ACC112 (cell line): ENCODE data around the gene MYO5B.
"Not testable (repeated sequence)": the region's sequence is repeated elsewhere in the genome, so short reads cannot be mapped to it uniquely, and the experiment has no call there.

Experiments
- H2AFZ ChIP-seq: fragments of 200-600 bp; sonication (generic); one replicate; pipeline ENCODE4 v1.6.0; 2017; ENCODE audit warnings: antibody characterized with exemption, low read length; ENCODE audit not compliant: unreplicated experiment
- H3K27ac ChIP-seq: fragments of 200-600 bp; sonication (generic); 2 replicates; pipeline ENCODE4 v1.5.1; 2014; ENCODE audit warnings: low read depth, mild to moderate bottlenecking, antibody characterized with exemption, low read length, moderate library complexity
- H3K27me3 ChIP-seq: fragments of 200-600 bp; sonication (generic); 2 replicates; pipeline ENCODE4 v1.6.1; 2014; ENCODE audit warnings: mild to moderate bottlenecking, antibody characterized with exemption, low read length, moderate library complexity, mixed read lengths; ENCODE audit not compliant: insufficient read depth
- H3K36me3 ChIP-seq: fragments of 200-600 bp; sonication (generic); 2 replicates; pipeline ENCODE4 v1.6.1; 2016; ENCODE audit warnings: mild to moderate bottlenecking, antibody characterized with exemption, low read length, moderate library complexity, mixed read lengths; ENCODE audit not compliant: insufficient read depth
- H3K4me1 ChIP-seq: fragments of 200-600 bp; sonication (generic); one replicate; pipeline ENCODE4 v1.6.1; 2016; ENCODE audit warnings: low read length, mixed read lengths; ENCODE audit not compliant: insufficient read depth, unreplicated experiment, control insufficient read depth
- H3K4me3 ChIP-seq: fragments of 200-600 bp; sonication (generic); 2 replicates; pipeline ENCODE4 v1.5.1; 2014; ENCODE audit warnings: mild to moderate bottlenecking, low read depth, low read length
- H3K79me2 ChIP-seq: fragments of 200-600 bp; sonication (generic); one replicate; pipeline ENCODE4 v1.6.0; 2016; ENCODE audit warnings: low read length; ENCODE audit not compliant: control insufficient read depth, unreplicated experiment, insufficient read depth

Gene MYO5B

DNA sequence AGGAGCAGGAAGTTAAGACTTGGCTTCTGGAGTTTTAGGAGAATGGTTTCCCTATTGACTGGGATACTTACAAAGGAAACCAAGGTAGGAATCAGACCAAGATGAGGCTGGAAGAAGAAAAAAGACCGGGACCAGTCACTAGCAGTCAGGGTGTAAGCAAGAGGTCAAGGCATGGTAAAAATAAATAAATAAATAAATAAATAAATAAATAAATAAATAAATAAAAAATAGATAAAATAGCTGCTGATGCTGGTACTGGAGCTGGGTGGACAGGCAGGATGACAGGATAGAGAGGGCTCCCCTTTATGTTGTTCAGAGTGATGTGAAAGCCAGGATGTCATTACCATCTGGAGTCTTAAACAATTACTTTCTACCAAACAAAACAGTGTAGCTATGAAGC is 89.9 kb downstream of the MYO5B start:
- no peak overlapping the region for H2AFZ ChIP-seq
- H3K27me3 ChIP-seq = no peaks in the 10 kb centered on the region
- H3K27ac ChIP-seq = no peak overlapping the region
- no peaks in the 10 kb centered on the region for H3K4me1 ChIP-seq
- no peaks in the 10 kb centered on the region for H3K79me2 ChIP-seq
- H3K4me3 ChIP-seq = no peak overlapping the region
- H3K36me3 ChIP-seq = no peaks in the 10 kb centered on the region

DNA sequence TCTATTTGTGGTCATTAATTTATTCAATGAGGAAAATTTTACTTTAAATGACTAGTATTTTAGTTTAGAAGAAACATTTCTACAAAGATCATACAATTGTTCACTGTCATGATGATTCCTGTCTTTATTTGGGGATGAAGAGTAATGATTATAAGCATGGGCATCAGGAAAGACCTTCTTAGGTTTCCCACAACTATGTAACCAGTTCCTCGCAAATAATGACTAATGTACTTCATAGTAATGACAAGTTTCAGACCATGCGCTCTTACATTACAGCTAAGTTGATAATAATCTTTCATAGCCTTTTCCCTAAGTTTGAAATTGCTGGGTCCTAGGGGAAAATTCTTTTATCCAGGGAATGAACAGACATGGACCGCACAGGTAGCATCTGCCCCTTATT is 90.5 kb downstream of the MYO5B start:
- no peaks in the 10 kb centered on the region for H3K27me3 ChIP-seq
- H2AFZ ChIP-seq = no peak overlapping the region
- H3K4me1 ChIP-seq = no peaks in the 10 kb centered on the region
- H3K4me3 ChIP-seq = no peak overlapping the region
- H3K36me3 ChIP-seq = no peaks in the 10 kb centered on the region
- no peak overlapping the region for H3K27ac ChIP-seq
- no peaks in the 10 kb centered on the region for H3K79me2 ChIP-seq

DNA sequence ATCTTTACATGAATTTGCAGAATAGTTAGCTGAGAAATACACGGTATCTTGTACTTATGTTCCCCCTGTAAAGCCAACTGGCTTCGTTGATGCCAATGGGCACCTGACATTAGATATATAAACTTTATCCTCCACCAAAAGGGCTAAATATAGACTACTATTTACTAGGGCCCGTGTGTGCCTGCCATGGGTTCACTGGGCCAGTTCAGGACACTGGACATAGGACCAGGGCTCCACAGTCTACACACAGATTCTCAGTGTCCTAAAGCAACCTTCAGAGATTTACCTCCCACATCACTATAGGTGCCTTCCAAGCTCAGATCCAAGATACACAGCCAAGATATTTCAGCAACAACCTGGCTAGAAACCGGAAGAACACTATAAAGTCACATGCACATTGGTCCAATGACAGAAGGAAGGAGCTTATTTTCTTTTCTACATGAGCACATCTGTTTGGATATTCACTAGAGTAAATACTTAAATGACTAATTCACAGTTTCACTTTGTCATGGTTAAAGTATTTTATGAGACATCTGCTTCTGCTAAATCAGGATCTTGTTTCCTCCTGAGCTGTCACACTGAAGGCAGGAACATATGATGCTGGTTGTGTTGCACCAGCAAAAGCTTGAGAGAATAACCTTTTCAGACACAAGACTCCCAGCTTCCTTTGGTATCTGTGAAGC is 95.1 kb downstream of the MYO5B start:
- H3K4me1 ChIP-seq = no peaks in the 10 kb centered on the region
- no peaks in the 10 kb centered on the region for H3K27me3 ChIP-seq
- H3K36me3 ChIP-seq = no peaks in the 10 kb centered on the region
- H3K27ac ChIP-seq = no peak overlapping the region
- no peak overlapping the region for H3K4me3 ChIP-seq
- no peaks in the 10 kb centered on the region for H3K79me2 ChIP-seq
- H2AFZ ChIP-seq = no peak overlapping the region

DNA sequence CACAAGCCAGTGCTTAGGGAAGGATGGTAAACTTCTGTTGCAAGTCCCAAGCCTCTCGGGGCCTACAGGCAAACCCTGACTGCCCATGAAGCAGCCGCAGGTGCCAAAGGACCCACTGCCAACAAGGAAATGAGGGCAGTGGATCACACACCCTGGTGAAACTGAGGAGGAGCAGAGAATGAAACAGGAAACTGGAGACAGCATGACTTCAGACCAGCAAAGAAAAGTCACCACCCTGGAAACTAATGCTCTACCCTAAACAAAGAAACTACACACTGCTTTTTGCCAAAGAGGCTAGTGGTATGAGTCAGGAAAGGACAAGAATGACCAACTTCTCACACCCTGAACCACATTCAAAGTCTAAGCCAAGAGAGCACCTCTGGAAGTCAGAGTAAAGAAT is 97.2 kb downstream of the MYO5B start:
- Histone ChIP-seq H3K4me3 (no peak overlapping the region), H2AFZ (no peak overlapping the region), H3K4me1 (no peaks in the 10 kb centered on the region), H3K27me3 (no peaks in the 10 kb centered on the region), H3K79me2 (no peaks in the 10 kb centered on the region), H3K27ac (no peak overlapping the region), H3K36me3 (no peaks in the 10 kb centered on the region)

DNA sequence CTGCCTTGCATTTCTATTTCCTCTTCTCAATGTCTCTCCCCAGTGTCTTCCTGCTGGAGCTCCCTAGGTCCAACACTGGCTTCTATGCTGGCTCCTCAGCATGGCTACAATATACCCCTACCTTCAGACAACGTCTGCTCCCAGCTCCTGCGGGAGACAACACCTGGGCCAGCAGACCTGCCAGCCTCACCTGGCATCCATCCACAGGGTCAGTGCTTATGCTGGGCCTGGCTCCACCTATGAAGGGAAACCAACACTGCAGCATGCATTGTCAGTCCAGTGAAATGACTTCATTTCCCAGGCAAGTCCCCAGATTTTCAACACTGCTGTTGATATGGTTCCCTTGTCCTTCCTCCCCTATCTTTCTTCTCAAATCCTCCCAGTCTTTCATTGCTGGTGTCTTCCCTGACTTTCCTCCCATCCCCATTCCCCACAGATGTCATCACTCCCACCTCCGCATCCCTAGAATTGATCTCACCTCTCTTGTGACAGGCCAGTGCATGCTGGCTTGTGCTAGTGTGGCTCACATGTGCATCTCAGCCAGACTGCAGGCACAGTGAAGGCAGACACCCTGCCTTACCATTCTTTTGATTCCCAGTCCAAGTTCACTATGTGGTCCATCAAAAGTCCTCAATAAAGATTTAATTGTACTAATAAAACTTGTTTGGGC is 98.0 kb downstream of the MYO5B start:
- no peak overlapping the region for H3K27ac ChIP-seq
- H3K4me3 ChIP-seq = no peak overlapping the region
- no peaks in the 10 kb centered on the region; the same call in 1 of the 2 replicates for H3K27me3 ChIP-seq
- no peaks in the 10 kb centered on the region for H3K36me3 ChIP-seq
- H3K4me1 ChIP-seq = no peaks in the 10 kb centered on the region
- no peak overlapping the region for H2AFZ ChIP-seq
- no peaks in the 10 kb centered on the region for H3K79me2 ChIP-seq

GRCh38 chr18:50094786-50095185 is 100.2 kb downstream of the MYO5B start:
- H2AFZ ChIP-seq, H3K4me3 ChIP-seq, H3K79me2 ChIP-seq, H3K36me3 ChIP-seq, H3K4me1 ChIP-seq, H3K27me3 ChIP-seq, H3K27ac ChIP-seq: not testable (repeated sequence)

- no peak overlapping the region for H3K4me3 ChIP-seq
- H3K36me3 ChIP-seq = no peaks in the 10 kb centered on the region
- H3K4me1 ChIP-seq = no peaks in the 10 kb centered on the region
- no peaks in the 10 kb centered on the region for H3K79me2 ChIP-seq
- H3K27ac ChIP-seq = no peak overlapping the region
- H2AFZ ChIP-seq = no peak overlapping the region
- H3K27me3 ChIP-seq = no peaks in the 10 kb centered on the region; the same call in 1 of the 2 replicates
These were observed 100.7 kb downstream of the MYO5B start for GRCh38 chr18:50094221-50094773.

DNA sequence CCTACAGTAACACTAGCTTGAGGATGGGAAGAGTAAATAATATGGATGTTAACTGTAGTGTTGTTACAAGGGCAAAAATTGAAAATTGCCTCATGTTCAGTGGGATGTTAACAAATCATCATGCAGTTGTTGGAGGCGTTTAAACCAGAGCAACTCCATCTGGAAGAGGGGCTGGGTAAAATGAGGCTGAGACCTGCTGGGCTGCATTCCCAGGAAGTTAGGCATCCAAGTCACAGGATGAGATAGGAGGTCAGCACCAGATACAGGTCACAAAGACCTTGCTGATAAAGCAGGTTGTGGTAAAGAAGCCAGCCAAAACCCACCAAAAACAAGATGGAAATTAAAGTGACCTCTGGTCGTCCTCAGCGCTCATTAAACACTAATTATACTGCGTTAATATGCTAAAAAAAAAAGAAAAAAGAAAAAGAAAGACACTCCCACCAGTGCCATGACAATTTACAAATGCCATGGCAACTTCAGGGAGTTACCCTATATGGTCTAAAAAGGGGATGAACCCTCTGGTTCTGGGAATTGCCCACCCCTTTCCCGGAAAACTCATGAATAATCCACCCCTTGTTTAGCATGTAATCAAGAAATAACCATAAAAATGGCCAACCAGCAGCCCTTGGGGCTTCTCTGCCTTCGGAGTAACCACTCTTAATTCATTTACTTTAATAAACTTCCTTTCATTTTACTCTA is 101.4 kb downstream of the MYO5B start:
- Histone ChIP-seq H3K36me3 (no peaks in the 10 kb centered on the region), H3K79me2 (no peaks in the 10 kb centered on the region), H3K27me3 (peaks cover 3% of the 10 kb centered on the region; the same call in 1 of the 2 replicates), H3K27ac (no peak overlapping the region), H3K4me1 (no peaks in the 10 kb centered on the region), H3K4me3 (no peak overlapping the region), H2AFZ (no peak overlapping the region)

DNA sequence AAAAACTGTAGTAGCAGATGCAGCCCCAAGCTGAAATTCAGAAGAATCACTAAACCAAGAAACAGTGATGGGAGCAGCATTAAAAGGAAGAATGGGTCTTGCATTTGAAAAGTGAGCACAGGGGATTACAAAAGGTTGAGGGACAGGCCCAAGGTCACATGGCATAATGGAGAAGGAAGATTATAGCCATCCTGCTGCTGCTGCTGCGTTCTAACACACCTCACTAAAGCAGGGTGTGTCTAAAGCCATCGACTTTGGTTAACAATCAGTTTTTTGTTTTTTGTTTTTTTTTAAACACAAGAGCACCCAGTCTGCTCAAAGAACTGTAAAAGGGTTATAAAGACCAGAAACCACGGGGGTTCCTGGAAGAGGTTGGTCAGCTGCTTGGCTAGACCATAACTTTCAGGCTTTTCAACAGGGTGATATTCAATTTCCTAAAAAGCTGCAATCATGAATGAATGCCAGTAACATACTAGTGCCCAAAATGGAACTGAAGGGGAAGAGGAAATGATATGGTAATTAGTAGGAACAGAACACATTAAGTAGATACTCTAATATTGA is 102.6 kb downstream of the MYO5B start:
- no peak overlapping the region for H3K27ac ChIP-seq
- no peak overlapping the region for H3K4me3 ChIP-seq
- H3K36me3 ChIP-seq = no peaks in the 10 kb centered on the region
- peaks cover 3% of the 10 kb centered on the region; the same call in 1 of the 2 replicates for H3K27me3 ChIP-seq
- H3K79me2 ChIP-seq = no peaks in the 10 kb centered on the region
- H3K4me1 ChIP-seq = no peaks in the 10 kb centered on the region
- no peak overlapping the region for H2AFZ ChIP-seq

- no peak overlapping the region for H2AFZ ChIP-seq
These were observed 103.3 kb downstream of the MYO5B start for GRCh38 chr18:50091509-50092244.

More at GRCh38 chr18:50091509-50092244, 103.3 kb downstream of the MYO5B start:
- Histone ChIP-seq H3K27me3 (peaks cover 3% of the 10 kb centered on the region; the same call in 1 of the 2 replicates), H3K27ac (no peak overlapping the region), H3K79me2 (no peaks in the 10 kb centered on the region), H3K4me1 (no peaks in the 10 kb centered on the region), H3K4me3 (no peak overlapping the region), H3K36me3 (no peaks in the 10 kb centered on the region)
